GM19193 (cell line): ENCODE measurements around the gene ANKS1B.

ENCODE experiments used
- POLR2A ChIP-seq: IDR thresholded peaks from 4 replicates; pipeline ENCODE4 v1.6.1; 2011; ENCODE audit not compliant: insufficient read depth, insufficient read length; ENCODE audit errors: extremely low read depth

Gene ANKS1B

DNA sequence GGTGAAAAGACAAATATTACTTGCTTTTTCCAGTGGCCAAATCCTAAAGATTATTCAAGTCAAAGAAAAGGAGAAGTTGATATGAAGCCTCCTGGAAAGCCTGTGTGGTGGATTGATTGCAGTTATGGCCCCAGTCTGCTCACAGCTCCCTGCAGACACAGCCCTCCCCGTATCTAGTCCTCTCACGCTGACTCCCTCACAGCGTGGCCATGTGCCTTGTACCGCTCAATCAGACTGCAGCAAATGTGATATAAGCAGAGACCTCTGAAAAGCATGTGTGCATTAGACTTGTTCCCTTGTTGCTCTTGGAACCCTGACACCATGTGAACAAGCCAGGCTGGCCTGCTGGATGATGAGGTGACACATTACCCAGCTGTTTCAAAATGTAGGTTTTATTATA, 735.2 kb downstream of the ANKS1B start:
- TF ChIP-seq POLR2A = no peak

DNA sequence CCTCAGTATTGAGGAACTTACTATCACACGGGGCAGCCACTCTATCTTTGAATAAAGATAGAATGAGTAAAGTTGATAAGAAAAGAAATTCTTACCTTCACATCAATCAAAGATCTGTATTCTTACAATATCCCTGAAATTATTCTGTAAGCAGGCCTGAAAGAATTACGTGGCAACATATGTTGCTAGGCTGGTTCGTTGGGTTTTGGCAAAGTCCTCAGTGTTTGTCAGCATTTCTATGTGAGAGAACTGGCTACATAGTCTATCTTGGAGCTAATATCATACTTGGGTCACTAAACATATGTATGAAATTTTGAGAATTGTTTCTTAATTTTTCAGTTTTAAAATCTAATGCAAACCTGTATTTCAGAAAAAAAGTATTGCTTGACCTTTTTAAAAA, 749.4 kb downstream of the ANKS1B start:
- no peak for TF ChIP-seq POLR2A

DNA sequence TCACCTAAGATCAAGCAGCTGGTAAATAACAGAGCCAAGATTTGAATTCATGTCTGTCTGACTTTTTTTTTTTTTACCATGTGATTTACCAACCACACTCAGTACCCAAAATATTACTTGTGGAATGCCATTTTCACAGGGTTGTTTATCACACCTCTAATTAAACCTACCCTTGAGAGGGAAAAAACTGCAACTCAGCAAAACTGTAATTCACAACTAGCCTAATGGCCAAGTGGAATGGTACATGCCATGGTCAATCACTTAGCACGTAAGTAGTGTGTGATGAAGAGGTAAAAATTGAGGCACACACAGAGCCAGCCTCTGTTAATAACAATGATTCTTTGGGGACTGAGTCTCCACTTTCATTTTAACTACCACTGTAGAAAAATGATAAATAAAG, 750.0 kb downstream of the ANKS1B start:
- no peak for TF ChIP-seq POLR2A

DNA sequence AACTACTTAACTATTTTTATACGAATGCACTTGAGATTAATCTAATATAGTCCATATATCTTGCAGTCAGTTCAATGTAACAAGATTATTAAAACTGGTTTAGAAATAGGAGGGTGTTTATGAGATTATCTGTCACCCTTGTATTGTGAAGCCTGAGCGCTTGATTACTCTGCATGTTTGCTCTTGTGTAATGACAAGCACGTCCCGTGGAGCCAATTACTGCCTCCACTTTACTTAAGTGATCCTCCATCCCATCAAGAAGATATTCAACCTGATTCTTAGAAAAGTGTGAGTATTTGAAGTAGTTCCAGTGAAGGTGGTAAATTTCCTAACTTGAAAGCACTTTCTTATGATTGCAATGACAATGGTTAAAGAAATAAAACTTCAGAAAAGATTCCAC, 752.4 kb downstream of the ANKS1B start:
- TF ChIP-seq POLR2A = no peak

DNA sequence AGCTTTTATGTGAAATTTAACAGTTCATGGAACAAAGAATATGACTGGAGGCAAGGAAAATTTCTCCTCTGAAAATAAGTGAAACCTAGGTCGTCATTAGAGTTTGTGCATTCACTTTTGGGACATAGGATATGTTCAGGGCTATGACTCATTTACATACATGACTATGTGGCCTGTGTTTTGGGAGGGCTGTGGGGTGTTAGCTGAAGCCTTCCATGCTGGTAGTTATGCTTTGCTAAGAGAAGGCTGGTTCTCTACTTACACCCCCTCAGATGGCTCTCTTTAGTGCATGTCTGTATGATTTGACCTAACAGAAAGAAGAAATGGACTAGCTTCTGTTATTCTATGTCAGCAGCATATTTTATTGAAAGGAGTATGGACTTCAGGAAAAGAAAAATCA, 753.7 kb downstream of the ANKS1B start:
- TF ChIP-seq POLR2A = no peak

DNA sequence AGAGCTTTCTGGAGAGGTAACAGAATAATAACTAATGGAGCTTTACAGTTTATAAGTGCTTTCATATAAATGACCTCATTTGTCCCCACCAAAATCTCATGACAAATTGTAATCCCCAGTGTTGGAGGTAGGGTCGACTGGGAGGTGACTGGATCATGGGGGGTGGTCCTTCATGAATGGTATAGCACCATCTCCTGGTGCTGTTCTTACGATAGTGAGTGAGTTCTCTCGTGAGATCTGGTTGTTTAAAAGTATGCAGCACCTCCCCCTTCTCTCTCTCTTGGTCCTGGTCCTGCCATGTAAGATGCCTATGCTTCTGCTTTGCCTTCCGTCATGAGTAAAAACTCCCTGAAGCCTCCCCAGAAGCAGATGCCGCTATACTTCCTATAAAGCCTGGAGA, 760.5 kb downstream of the ANKS1B start:
- TF ChIP-seq POLR2A = no peak

DNA sequence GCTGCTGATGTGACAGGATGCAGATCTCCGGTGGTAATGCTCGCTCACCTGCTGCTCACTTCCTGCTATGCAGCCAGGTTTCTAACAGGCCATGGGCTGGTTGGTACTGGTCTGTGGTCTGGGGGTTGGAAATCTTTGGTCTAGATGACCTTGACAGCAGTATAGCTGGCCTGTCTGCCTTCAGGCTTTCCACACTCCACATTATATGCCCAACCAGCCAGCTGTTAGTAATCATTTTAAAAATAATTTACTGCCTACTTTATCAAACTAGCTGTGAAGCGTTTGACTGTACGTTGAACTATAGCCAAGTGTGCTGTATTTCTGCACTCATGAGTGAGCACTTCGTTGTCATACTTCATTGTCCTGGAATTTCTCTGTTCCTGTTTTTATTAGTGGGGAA, 761.2 kb downstream of the ANKS1B start:
- TF ChIP-seq POLR2A = no peak

DNA sequence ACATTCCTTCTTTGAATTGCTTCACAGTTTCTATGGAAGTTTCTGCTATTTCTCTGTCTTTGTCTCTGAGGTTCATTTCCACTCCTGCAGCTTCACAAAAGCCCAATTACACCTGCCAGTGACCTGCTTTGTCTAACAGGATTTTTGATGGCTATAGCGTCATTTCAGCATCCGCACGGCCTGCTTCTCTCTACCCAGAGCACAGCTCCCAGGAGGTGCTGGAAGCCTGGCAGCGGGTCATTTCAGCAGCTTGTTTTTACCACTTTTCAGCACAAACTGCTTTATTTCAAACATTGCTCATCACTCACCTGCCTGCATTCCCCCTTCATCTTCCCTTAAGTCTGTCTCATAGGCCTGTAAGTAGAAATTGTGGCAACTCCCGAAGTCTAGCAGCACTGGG, 771.7 kb downstream of the ANKS1B start:
- TF ChIP-seq POLR2A = no peak

DNA sequence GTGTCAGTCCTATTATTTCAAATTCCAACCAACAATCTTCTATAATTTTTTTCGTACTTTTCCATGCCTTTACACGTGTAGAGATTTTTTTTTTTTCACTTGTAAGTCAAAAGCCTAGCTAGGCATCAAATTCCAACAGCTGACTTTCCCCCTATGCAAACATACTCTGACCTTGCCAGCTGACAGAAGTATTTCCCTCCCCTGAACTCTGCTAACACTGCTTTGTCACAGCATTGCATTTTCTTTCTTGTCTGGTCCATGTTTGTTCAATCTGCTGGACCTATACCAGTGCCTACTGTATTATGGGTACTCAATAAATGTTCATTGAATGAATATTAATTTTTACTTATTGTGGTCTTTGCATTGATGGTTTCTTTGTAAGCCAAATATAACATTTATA, 772.5 kb downstream of the ANKS1B start:
- no peak for TF ChIP-seq POLR2A

DNA sequence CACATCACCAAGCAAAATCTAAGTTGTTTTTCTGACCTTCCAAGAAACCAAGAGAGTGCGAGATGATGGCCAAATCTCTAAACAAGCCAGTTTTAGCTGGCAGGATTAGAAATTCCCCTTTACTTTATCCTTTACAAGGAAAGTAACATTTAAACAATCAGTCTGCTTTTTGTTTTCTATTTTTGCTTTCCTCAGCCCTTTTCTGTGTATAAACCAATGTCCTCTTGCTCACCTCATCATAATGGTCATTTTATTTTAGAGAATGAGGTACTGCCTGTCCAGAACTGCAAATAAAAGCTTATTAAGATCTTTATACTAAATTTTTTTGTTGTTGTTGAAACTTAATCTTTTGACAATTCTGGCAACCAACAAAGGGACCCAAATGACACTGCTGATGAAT, 779.6 kb downstream of the ANKS1B start:
- TF ChIP-seq POLR2A = no peak

DNA sequence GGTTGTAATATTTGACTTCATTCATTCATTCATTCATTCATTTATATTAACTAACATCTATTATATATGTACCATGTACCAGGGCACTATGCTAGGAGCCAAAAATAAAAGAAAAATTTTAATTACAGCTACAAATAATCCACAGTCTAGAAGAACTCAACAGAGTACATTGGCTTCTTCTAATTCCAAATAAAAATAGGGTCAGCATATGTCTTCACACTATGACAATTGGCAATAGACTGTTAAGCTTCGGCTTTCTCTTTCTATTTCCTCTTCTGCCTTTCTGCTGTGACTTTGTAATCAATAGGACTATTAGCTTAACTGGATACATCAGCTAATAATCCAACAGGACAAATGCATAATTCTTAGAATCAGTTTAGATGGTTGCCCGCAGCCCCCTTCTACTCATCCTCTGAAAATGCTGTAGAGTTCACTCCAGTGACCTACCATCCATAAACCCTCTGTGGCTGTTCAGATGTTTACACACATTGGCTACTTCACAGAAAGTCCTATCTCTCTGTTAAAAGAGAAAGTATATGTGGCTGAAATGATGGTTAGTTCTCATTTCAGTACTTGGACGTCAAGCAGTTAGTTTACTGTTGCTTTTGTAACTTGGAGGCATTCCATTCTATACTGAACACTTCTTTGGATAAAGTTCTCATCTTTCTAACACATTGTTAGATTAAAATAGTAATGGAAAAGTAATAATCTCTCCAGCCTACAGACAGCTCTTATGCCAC, 782.7 kb downstream of the ANKS1B start:
- no peak for TF ChIP-seq POLR2A

DNA sequence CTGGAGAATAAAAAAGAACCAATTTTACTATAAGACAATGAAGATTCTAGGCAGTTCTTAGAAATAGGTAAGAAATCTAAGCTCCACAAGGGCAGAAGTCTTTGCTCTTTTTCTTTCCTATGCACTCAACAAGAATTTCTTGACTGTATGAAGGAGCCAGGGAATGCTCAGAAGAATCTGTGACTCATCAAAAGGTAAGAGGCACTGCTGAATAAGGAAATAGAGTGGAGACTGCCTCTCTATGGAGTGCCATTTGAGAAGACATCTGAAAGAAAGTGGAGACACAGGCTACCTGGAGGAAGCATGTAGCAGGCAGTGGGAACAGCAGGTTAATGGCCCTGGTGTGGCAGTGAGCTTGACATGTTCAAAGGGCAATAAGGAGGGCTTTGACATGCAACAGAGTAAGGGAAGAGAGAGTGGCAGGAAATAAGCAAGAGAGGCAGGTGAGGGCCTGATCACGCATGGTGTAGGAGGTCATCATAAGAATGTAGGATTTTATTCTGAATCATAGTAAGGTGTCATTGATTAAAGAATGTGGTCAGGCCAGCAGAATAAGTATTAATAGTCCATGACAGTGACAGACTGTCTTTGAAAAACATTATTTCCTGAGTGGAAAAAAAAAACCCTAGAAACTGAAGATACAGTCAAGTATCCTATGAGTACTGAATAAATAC, 783.9 kb downstream of the ANKS1B start:
- no peak for TF ChIP-seq POLR2A

DNA sequence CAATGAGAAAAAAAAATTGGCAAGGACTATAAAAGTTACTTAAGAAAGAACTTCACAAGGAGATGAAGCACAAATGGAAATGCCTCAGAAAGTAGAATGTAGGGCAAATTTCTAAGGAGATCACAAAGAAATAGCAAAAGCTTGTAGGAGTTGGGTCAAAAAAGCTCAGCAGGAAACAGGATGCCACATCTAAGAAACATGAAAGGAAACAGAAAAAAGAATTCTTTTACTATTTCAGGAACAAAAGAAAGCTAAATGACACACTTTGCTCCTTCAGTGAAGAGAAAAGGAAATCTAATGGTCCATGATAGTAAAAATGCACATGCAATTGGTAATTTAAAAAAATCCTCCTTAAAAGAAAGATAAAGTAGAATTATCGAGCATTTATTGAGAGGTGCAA, 789.3 kb downstream of the ANKS1B start:
- no peak for TF ChIP-seq POLR2A

DNA sequence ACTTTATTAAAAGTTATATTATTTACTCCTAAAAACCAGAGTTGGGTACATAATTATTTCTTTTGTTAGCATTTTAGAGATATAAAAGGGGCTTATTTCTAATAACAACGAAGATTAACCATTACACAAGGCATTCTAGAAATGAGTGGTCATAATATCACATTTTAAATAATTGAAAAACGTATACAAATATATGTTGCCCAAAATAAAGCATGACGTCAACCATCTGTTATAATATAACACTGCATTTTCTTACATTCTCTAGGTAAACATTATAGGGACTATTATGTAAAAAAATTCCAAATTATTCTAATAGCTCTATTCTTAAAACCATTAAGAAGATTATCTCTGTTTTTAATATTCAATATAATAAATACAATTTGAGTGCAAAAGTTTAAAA, 792.2 kb downstream of the ANKS1B start:
- no peak for TF ChIP-seq POLR2A

DNA sequence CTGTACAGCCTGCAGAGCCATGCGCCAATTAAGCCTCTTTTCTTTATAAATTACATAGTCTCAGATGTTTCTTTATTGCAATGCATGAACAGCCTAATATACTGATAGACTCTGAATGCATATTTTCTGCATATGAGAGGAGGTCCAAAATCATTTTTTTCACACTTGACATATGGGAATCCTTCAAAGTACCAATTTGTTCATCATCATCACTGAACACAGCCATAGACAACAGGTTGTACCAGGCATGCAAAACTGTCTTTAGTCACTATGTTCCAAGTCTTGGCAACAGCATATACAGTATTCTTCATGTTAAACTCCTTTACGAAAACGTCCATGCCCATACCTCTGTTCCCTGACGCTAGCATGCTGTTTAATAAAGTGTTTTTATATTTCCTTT, 807.9 kb downstream of the ANKS1B start:
- no peak for TF ChIP-seq POLR2A

DNA sequence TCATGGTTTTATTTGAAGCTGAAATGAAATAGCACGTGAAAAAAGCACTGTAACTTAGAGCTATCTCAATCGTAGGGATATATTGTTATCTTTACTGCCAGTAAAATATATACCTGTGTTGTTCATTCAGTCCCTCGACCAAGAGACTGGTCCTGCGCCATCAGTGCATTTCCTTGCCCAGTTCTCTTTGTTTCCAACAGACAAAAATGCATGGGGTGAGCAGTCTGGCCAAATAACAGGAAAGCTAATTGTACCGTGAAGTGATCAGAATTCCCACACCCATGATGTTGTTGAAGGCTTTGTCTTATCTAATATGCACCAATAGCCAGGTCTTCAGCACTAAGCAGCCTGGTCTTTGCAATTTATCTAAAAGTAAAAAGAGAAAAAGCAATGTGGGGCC, 814.3 kb downstream of the ANKS1B start:
- no peak for TF ChIP-seq POLR2A

DNA sequence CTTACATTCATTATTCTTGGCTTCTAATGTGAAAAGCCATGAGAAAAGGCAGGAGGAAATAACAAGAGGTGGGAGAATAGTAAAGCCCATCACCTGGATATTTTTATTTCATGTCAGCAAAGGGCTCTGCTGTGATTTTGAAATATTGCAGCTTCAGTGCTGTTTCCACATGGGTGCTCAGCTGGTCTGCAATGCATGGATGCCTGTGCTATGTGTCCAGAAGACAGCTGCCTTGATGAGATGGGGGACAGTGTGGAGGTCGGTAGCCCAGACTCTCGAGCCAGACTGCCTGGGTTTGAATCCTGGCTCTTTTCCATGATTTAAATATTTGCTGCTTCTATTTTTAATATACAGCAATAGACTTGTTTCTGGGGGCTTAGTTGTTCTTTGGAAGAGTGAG, 814.7 kb downstream of the ANKS1B start:
- TF ChIP-seq POLR2A = no peak

DNA sequence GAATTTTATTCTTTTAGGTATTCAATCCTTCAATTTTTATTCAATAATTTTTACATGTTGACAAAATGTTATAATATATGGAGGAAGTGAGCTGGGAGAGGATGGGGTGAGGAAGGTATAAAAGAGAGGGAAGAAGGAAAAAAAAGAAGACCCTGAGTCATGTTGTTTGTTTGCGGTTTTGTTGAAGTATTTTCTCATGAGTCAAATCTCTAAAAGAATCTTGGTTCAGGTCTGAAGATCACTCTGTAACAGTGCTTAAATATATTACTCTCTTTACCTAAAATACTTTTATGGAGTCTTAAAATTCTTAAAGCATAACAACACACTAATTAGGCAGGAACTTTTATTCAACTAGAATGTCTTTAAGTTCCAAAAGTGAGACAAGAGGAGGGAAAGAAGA, 826.8 kb downstream of the ANKS1B start:
- TF ChIP-seq POLR2A = no peak

DNA sequence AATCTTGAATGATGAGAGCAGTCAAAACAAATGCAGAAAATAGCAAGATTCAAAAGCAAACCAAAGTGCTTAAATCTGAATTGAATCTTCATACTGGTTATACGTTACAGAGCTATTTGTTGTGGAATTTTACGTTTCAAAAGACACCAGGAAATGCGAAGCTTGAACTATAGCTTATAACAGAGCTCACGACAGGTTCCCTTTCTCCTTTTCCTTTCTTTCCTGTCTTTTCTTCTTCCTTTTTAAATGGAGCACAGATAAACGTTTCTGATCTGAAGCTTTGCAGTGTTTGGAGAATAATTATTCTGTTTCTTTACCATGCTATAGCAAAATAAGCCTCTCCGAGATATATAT, 829.8 kb downstream of the ANKS1B start:
- no peak for TF ChIP-seq POLR2A
